HPDE6-E6E7 (cell line): ENCODE results near the gene FMNL2.

Experiments used
- DNase-seq: peaks from one replicate; pipeline ENCODE4 v3.0.0; 2011; ENCODE audit warnings: missing footprints; ENCODE audit errors: extremely low spot score

The FMNL2 gene

GRCh38 chr2:152613235-152613634 lies 278.3 kb downstream of the FMNL2 start:
- no peak for DNase-seq

GRCh38 chr2:152615177-152615576 lies 280.2 kb downstream of the FMNL2 start:
- no peak for DNase-seq

GRCh38 chr2:152617456-152618192 lies 282.6 kb downstream of the FMNL2 start:
- no peak for DNase-seq

GRCh38 chr2:152618193-152618564 lies 283.2 kb downstream of the FMNL2 start:
- DNase-seq = no peak

- DNase-seq = no peak
These were observed 285.2 kb downstream of the FMNL2 start for GRCh38 chr2:152620208-152620607.

- no peak for DNase-seq
These were observed 286.0 kb downstream of the FMNL2 start for GRCh38 chr2:152620985-152621384.

- DNase-seq = no peak
These were observed 287.2 kb downstream of the FMNL2 start for GRCh38 chr2:152622219-152622618.

- DNase-seq = no peak
These were observed 288.2 kb downstream of the FMNL2 start for GRCh38 chr2:152623076-152623740.

- DNase-seq = no peak
These were observed 288.8 kb downstream of the FMNL2 start for GRCh38 chr2:152623775-152624174.

GRCh38 chr2:152624805-152625204 lies 289.8 kb downstream of the FMNL2 start:
- no peak for DNase-seq

GRCh38 chr2:152626911-152627339 lies 292.0 kb downstream of the FMNL2 start:
- DNase-seq = no peak

- DNase-seq = no peak
These were observed 292.5 kb downstream of the FMNL2 start for GRCh38 chr2:152627351-152627957.

- DNase-seq = no peak
These were observed 294.2 kb downstream of the FMNL2 start for GRCh38 chr2:152629202-152629601.

- DNase-seq = no peak
These were observed 295.5 kb downstream of the FMNL2 start for GRCh38 chr2:152630466-152630865.

GRCh38 chr2:152632736-152633135 lies 297.8 kb downstream of the FMNL2 start:
- DNase-seq = no peak

- DNase-seq = peak; percentile 28
These were observed 300.8 kb downstream of the FMNL2 start for GRCh38 chr2:152635635-152636298.

- DNase-seq = no peak
These were observed 302.3 kb downstream of the FMNL2 start for GRCh38 chr2:152637251-152637650.

- DNase-seq = no peak
These were observed 303.1 kb downstream of the FMNL2 start for GRCh38 chr2:152638056-152638455.

GRCh38 chr2:152638590-152638989 lies 303.6 kb downstream of the FMNL2 start:
- DNase-seq = no peak

GRCh38 chr2:152644189-152644873 lies 309.4 kb downstream of the FMNL2 start:
- DNase-seq = no peak

- DNase-seq = no peak
These were observed 311.3 kb downstream of the FMNL2 start for GRCh38 chr2:152646264-152646663.

GRCh38 chr2:152646775-152647174 lies 311.8 kb downstream of the FMNL2 start:
- peak; percentile 64 for DNase-seq
